Kidney tubule cell (primary cell): ENCODE measurements around the gene MYRF.

ENCODE experiments used
- DNase-seq: peaks from one replicate; pipeline ENCODE4 v3.0.0-alpha.2; 2018; ENCODE audit warnings: low spot score

The MYRF gene

DNA sequence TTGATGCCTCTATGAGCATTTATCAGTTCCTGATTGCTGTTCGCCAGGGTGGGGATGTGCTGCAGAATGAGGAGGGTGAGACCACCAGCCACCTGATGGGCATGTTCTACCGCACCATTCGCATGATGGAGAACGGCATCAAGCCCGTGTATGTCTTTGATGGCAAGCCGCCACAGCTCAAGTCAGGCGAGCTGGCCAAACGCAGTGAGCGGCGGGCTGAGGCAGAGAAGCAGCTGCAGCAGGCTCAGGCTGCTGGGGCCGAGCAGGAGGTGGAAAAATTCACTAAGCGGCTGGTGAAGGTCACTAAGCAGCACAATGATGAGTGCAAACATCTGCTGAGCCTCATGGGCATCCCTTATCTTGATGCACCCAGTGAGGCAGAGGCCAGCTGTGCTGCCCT, 43.0 kb downstream of the MYRF start:
- DNase-seq: no peak

DNA sequence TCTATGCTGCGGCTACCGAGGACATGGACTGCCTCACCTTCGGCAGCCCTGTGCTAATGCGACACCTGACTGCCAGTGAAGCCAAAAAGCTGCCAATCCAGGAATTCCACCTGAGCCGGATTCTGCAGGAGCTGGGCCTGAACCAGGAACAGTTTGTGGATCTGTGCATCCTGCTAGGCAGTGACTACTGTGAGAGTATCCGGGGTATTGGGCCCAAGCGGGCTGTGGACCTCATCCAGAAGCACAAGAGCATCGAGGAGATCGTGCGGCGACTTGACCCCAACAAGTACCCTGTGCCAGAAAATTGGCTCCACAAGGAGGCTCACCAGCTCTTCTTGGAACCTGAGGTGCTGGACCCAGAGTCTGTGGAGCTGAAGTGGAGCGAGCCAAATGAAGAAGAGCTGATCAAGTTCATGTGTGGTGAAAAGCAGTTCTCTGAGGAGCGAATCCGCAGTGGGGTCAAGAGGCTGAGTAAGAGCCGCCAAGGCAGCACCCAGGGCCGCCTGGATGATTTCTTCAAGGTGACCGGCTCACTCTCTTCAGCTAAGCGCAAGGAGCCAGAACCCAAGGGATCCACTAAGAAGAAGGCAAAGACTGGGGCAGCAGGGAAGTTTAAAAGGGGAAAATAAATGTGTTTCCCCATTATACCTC, 43.6 kb downstream of the MYRF start:
- no peak for DNase-seq

DNA sequence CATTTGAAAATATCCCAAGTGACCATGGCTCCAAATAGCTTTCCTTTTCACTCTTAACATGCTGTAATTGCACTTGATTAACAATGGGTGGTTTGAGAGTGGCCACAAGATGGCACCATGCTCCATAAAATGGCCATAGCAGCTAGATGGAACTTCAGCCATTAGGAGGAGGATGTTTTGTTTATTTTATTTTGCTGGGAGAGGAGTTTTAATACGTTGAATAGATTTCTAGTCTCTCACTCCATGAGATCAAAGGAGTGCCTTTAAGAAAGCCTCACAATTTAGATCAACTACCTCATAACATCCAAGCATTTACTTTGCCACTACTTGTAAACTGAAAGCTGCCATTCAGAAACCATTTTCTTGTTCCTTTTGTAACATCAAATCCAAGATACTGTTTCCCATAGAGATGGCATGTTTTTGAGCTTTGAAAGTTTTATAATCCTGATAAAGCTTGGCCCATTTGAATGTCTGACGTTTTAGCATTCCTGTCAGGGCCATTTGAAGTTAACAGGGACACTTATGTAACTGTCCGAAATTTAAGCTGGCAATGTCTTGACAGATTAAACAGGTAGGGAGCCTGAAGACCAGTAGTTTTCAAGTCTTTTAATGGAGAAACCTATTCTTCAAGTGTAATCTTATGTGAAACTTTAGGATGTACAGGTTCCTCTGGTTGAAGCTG, 45.0 kb downstream of the MYRF start:
- DNase-seq: peak; percentile 76

DNA sequence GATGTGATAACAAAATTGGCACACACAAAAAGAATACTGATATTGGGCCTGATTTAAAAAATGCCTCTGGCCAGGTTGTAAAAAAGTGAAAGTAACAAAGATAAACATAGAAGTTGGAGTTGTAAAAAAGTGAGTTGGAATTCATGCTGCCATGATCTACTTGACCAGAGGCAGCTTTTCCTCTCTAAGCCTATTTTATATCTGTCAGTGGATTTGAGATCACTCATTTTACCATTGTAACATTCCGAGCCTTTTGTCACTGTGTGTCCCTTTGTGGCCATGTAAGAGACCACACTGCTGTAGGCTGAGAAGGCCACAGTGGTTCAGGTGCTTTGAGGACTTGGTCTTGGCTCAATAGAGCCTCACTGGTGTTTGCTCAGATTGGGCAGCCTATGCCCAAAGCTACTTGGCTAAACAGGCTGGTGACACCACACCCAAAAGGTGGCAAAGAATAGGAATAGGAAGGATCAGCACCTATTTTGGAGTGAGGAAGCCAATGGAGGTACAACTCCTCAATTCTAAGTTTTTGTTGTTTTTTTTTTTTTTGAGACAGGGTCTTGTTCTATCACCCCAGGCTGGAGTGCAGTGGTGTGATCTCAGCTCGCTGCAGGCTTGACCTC, 47.3 kb downstream of the MYRF start:
- DNase-seq: no peak

DNA sequence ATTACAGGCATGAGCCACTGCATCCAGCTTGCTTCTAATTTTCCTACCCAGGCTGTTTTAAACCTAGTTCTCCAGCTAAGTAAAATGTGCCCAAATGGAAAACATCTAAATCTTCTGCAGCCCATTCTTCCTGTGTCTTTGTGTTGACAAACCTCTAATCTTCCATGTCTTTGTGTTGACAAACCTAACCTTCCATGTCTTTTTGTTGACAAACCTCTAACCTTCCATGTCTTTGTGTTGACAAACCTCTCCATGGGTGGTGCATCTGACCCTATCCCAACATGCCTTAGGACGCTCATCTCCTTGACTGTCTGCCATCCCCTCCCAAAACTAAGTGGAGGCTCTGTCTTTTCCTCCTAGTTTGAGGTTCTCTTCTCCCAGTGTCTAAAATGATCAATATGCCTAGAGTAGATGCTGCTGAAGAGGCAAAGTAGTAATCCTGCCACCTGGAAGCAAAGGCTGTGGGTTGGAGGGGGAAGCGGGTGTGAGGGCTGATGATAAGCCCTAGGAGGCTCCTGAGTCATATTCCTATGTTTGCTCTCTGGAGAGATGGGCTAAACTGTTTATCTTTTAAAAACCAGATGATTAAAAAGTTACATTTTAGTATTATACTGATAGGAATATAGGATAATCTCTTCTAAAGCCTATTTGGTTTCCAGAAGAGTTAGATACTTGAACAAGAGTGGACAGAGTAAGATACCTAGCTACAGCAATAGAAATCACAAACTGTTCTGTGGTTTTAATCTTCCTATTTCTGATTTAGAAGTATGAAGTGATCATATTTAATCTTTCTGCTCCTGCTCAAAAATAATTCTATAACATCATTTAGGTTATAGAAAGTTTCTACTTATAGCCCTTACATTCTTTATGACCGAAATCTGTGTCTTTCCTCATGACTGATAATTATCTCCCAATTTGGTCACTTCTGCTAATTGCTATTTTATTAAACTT, 48.2 kb downstream of the MYRF start:
- DNase-seq: no peak

DNA sequence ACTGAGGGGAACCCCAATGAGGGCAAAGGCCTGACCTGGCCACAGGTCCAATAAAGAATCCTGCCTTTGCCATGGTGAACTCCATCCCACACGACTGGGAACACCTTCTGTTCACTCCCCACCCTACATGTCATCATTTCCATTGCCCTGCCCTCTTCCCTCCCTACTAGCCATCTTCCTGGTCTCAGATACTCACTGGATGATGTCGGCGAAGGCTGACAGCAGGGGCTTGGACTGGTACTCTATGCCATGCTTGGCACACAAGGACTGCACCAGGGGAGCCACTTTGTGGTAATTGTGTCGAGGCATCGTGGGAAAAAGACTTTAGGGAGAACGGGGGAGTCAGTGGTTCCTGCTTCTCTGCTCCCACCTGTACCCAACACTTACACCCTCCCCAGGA, 50.2 kb downstream of the MYRF start:
- DNase-seq: no peak

DNA sequence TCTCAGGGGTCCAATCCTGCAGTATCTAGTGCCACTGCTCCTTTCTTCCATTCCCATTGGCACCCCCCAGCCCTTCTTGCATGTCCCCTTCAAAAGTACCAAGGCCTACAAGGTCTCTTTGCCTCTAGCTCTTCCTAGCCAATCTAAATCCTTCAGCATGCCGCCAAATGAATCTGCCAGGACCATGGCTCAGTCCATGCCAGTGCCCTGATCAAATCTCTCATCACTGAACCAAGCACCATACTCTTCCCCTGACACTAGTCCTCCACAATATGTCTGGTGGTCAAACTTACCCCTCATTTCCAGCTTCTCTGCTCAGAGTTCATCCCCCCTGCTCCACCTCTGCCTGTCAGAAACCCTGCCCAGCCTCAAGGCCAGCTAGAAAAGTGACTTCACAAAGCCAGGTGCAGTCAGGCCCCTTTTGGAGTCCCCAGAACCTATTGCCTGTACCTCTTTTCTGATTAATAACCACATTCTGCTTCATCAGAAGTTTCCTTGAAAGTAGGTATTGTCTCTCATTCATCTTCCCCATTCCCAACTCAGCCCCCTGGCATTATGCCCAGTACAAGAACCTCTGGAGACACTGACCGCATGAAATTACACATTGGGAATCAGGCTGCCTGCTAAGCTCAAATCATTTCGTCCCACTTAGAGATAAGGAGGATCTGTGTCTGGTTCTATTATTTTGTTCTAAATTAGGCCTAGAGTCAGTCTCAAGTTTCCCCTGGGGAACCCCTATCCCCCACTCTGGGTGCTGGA, 51.6 kb downstream of the MYRF start:
- DNase-seq: no peak

DNA sequence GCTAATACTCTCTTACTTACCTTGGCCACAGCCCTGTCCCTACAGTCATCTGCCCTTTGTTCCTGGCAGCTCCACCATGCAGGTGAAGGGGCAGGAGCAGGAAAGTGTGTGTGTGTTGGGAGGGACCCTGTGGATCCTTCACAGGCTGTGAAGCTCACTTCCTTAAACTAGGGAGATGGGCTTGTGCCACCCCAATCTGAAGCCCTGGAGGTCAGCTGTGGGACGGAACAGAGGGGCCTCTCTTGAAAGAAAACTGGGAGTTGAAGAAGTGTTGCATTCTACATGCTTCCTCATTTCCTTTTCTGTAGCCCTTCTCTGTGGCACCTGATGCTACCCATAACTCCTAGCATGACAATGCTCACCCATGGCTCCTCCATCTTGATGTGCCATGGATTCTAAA, 52.7 kb downstream of the MYRF start:
- no peak for DNase-seq

DNA sequence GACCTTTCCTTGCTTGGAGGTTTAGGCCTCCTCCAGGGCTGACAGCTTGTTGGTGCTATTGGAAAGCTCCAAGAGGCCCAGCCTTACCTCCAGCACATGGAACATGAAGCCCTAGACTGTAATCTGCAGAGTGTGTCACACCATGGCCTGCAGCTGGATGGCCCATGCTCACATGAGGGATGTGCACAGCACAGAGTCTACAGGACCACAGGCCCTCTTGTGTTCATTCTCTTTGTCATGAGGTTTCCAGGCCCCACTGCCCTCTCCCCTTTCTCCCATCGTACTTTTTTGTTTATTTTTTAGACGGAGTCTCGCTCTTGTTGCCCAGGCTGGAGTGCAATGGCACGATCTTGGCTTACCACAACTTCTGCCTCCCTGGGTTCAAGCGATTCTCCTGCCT, 54.3 kb downstream of the MYRF start:
- no peak for DNase-seq

DNA sequence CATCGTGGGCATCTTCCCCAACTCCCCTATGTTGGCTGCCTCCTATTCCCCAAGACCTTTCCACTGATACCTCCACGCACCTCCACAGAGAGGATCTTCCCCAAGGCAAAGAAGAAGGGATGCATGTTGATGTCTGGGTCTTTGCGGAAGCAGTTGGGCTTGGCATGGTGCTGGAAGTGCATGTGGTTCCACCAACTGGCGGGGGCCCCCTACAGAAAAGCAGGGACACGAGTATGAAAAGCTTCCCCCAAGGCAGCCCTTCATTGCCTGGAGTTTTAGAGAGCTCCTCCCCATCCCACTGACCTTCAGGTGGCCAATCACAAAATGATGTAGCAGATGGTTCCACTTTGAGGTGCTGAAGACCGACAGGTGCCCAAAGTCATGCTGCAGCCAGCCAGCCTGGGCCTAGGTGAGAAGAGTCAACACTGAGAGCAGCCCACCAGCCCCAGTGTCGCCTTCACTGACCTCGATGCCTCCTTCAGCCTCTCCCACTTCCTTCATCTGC, 58.3 kb downstream of the MYRF start:
- no peak for DNase-seq

DNA sequence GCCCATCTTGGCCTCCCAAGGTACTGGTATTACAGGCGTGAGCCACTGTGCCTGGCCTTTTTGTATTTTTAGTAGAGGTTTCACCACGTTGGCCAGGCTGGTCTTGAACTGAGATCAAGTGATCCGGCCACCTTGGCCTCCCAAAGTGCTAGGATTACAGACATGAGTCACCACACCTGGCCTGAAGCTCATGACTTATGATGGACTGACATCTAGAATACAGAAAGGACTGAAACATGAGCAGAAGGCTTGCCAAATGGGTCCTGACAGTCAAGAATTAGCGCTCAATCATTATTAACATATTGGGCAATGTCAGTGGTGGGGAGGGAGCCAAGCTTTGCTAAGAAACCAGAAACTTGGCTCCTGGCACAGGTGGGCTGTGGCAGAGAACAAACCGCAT, 59.4 kb downstream of the MYRF start:
- no peak for DNase-seq

DNA sequence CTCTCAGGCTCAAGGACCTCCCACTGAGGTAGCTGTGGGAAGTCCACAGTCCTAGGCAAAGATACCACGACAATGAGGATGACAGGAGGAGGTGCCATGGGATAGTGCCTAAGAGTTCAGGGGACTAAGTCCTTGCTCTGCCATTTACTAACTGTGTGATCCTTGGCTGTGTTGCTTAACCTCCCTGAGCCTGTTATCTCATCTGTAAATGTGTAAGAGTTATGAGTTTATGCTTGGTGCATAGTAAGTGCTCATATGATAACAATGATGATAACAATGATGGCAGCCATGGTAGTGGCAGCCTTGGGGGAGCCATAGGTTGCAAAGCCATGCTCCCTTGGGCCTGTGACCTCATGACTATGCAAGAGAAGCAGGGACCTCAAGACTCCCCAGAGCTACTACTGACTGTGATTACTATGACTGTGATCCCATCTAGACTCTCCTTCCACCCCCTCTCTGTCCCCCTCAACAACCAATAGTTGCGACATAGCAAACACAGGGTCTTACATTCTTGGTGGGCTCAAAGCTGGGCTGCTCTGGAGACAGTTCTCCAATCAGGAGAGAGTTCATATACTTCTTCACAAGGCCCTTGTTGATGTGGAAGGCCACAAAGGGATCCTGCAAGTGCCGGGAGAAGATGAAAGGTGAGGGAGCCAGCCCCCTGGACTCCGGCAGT, 60.4 kb downstream of the MYRF start:
- no peak for DNase-seq

DNA sequence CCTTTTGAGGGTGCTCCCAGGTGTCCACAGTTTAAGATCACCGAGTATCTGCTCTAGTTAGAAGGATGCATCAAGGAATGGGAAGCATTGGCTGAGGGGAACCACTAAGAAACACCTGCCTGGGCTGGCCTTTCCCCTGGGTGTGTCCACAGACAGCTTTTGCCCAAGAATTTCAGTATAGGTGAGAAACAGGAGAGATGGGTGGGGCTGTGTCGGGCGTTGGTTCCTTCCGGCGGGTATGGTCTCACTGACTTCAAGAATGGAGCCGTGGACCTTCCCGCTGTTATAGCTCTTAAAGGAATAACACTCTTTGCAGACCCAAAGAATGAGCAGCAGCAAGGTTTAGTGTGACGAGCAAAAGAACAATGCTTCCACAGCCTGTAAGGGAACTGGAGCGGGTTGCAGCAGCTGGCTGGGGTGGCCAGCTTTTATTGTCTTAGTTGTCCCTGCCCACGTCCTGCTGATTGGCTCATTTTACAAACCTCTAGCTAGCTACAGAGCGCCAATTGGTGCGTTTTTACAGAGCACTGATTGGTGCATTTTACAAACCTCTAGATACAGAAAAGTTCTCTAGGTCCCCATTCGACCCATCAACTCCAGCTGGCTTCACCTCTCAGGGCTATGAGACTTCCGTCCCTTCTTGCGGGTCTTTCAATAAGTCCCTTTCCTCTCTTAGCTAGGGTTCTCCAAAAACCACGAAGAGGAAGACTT, 62.0 kb downstream of the MYRF start:
- peak; percentile 52 for DNase-seq

DNA sequence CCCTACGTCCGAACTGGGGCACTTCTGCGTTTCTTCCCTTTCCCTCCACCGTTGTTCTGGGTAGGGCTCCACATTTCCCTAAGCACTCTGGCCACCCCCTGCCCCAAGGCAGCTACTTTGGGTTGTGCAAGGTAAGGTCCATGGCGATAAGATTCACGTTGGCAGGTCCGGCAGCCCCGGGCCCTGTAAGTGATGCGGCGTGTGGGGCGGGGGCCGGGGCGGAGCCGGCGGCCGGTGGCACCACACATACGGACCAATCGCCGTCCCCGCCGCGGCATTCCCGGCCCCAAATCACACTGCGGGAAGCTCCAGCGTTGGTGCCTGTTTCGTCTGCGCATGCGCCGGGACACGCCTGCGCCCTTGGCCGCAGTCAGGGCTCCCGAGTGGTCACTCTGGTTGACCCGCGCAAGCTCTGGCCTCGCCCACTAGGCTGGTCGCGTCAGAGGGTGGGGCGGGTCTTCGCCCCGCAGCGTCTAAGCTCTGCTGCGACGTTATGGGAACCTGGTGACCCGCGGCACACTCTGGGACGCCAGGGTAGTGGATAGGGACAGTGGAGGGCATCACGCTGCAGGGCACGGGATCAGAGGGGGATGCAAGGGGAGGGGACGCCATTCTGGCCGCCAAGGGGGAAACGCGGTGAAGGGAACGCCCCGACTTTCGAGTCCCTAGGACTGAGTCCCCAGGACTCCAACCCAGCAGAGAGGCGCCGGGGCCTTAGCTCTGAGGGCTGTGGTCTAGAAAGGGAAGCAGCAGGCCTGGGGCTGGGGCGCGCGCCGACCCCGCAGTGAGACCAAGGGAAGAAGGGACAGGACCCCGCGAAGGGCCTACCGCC, 62.7 kb downstream of the MYRF start:
- DNase-seq: peak; percentile 97

DNA sequence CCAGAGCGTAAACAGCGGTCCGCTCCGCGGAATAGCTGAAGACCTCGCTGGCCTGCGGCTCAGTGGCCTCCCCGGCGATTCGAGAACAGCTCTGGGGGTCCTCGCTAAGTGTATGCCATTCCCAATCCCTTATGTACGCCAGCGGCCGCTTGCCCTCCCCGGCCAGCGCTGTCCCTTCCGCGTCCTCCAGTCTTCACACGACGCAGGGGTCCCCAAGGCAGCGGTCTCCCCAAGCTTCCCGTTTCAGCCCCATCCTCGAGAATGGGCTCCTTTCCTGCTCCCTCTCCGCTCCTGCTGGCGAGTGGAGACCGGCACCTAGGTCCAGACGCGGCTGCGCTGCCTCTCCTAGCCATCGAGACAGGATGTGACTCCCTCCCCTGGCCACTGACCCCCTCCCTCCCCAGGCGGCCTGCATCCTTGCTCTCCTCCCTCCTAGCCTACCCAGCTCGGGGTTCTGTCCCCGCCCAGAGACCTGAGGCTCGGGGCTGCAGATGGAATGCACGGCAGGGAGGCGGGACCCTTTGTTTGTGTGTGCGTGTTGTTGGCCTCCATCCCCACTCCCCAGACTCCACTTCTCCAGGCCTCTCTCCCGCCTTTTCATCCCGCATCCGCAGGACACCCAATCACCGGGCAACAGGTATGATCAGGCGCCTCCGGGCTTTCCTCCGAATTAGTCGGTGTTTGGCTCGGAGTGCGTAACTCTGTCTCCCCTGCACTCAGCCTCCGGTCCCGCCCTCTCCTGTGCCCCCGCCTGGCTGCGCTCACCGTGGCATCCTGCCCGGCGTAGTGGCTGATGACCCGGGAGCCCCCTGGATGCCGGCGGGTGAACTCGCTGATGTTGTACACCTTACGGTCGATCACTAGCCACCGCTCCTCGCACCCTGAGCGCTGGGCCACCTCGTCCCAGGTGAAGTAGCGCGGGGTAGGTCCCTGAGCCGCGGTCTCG, 63.6 kb downstream of the MYRF start:
- peak; percentile 85 for DNase-seq

DNA sequence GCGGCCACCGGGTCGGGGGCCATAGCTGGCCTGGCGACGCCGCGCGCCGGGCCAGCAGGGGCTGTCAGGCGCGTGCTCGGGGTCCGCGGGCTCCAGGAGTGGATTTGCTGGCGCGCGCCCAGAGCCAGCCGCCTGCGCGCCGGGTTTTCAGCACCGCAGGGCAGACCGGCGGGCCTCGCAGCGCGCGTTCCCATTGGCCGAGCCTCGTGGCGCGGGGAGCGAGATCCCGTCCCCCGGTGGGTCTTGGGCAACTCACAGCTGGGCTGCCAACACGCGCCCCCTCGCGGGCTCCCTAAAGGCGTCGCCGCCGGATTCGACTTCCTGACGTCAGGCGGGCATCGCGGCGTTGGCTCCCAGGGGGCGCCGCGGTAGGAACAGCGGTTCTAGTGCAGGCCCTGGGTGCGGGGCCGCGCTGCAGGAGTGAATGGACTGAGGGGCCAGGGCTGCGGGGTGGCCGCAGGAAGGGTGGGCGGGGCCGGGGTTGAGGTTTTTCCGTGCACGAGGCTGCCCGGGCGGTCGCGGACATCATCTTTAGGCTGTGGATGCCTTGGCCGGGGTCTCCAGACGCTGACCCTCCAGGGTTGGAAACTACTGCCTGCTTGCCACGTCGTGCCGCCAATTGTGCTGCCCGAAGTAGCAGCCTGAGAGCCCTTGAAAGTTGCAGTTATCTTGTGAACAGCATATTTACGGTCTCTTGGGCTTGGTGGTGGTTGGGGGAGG, 64.5 kb downstream of the MYRF start, which contains the start of gene FADS1:
TSS of gene FADS1 (minus strand) at position 268 of the 720 bp plus-strand sequence. CDS start at position 194, 74 bp downstream.
- peak; percentile 94 for DNase-seq

DNA sequence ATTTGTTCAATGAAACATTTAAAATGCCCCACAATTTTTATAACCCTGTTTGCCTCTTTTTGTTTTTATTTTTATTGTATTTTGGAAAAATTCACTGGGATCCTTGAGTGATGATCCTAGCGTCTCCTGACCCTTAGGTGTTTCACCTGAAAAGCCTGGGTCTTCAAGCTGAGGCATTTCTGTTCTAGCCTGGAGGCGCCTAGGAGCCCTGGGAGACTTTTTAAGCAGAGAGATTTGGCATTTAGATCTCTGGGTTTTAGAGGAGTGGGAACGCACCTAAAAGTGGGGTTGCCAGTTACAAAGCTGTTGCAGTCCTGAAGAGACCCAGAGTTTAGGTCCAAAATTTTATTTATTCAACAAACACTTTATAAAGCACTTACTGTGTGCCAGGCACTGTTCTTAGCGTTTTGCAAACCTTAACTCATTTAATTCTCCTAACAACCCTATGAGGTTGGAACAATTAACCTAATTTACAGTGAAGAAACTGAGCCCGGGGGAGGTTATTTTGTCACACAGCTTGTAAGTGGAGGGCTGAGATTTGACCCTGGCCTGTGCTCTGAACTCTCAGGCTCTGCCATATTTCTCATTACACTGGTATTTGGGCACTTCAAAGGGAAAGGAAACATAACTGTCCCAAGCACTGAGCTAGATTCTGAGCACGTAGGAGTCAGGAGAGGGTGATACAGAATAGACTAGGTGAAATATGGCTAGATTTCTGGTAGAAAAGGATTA, 65.2 kb downstream of the MYRF start:
- DNase-seq: no peak
